ENCODE data around the gene MIPEP.
A peak's percentile ranks its signal among the peaks of the same experiment; 100 is the strongest.

MIPEP gene

DNA sequence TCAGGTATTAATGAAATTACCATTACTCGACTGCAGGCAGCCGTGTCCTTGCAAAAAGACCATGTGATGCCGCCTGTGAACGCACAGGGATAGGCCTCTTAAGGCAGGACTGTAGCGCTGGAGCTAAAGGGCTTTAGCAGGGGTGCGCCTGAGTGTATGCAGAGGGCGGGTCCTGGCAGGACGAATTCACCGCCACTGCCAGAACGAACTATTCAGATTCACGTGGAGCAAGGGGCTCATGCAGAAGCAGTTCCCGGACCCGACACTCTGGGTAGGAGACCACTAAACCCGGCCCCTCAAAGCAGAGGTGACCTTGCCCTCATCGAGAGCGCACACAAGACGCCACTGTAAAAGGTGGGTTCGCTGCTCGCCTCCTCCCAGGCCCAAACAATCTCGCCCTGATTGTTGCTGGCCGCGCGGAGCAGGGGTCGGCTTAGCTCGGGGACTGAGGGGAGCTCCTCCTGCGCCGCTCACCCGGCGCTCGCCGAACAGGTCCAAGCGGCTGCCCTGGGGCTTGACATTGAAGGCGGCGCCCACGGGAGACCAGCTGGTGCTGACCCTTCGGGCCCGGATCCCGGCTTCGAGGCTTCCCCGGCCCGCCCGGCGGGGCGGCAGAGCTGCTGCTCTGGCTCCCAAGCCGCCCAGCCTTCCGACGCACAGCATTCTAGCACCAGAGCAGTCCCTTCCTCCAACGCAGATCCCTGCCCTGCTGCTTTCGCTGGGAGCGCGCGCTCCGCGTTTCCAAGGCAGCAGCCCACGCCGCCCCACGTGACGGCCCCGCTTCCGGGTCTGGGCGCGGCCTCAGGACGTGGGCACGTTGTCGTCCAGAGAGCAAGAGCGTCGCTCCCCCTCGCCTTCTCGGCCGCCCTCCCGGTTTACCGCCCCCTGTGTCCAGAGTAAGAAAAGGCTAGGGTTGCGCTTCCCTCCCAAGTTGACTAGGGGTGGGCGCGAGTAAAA is at the start of gene MIPEP:
Gene MIPEP, minus strand, starts transcription at position 743 of the 957 bp plus-strand sequence. Its CDS starts 80 bp downstream, at position 663.
- Histone ChIP-seq H3K4me3 (peak within 1 kb of the TSS; percentile 81), H3K27ac (no peak within 1 kb of the TSS), H3K36me3 (peaks cover 8% of the 10 kb centered on the region; the same call in 1 of the 2 replicates), H3K27me3 (no peaks in the 10 kb centered on the region), H4K20me1 (no peaks in the 10 kb centered on the region), H3K9ac (peak within 1 kb of the TSS; percentile 72), H3K4me2 (peak within 1 kb of the TSS; percentile 92), H3K4me1 (peaks cover 21% of the 10 kb centered on the region), H3K9me3 (no peaks in the 10 kb centered on the region)
- TF ChIP-seq Cebpa-rat (IDR thresholded peaks at IDR 0.05): no peak

DNA sequence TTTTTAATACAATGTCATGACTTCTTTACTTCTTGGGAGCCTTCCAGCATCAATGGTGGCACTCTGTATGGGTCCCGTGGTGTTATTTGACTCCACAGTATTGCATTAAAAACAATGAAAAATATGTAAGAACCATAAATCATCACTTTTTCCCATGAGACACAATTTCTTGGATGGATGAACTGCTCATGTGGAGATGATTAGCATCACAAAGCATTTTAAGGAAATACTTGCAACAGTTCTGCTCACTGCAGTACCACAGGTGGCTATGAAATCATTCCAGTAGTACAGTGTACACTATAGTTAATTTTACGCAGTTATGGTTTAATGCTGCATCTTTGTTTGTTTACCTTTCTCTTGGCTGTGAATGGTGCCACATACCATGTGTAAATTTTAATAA is 45.3 kb upstream of the MIPEP start:
- Histone ChIP-seq H3K36me3 (no peaks in the 10 kb centered on the region), H3K4me1 (no peaks in the 10 kb centered on the region), H3K27ac (no peak overlapping the region), H3K4me3 (no peak overlapping the region), H3K4me2 (no peak overlapping the region), H3K27me3 (no peaks in the 10 kb centered on the region), H4K20me1 (no peaks in the 10 kb centered on the region), H3K9me3 (no peaks in the 10 kb centered on the region), H3K9ac (no peak overlapping the region)
- no peak for TF ChIP-seq Cebpa-rat (IDR thresholded peaks at IDR 0.05)

DNA sequence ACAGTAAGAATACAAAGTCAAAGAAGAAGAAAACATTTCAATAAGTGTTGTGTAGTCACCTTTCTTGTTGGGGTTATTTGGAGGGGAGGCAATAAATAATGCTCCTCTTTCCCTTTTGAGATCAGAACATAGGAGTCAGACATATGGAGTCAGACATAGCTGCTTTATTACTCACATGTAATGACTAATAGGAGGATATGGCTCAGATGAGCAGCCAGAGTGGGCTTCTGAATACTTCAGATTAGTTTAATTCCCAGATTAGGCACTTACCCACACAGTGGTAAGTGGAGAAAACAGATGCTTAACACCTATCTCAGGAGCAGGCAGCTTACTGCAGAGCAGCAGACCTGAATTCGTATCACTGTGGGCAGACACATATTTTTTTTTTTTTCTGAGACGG is 39.8 kb upstream of the MIPEP start:
- Histone ChIP-seq H3K27ac (no peak overlapping the region), H3K4me1 (no peaks in the 10 kb centered on the region), H3K9ac (no peak overlapping the region), H3K4me2 (no peak overlapping the region), H4K20me1 (no peaks in the 10 kb centered on the region), H3K27me3 (no peaks in the 10 kb centered on the region), H3K4me3 (no peak overlapping the region), H3K36me3 (no peaks in the 10 kb centered on the region), H3K9me3 (no peaks in the 10 kb centered on the region)
- no peak for TF ChIP-seq Cebpa-rat (IDR thresholded peaks at IDR 0.05)

DNA sequence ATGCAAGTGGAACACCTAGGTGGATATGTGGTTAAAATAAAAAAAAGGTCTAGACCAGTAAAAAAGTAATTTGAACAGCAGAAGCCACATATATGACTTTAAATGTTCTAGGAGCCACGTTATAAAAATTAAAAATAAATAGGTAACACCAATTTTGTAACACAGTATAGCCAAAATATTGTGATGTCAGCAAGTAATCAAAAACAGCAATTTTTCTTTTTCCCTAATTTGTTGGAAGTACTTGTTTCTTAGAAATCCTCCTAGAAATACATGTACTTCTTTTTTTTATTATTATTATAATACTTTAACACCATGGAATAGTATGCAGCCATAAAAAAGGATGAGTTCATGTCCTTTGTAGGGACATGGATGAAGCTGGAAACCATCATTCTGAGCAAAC is 33.8 kb upstream of the MIPEP start:
- Histone ChIP-seq H3K27ac (no peak overlapping the region), H4K20me1 (no peaks in the 10 kb centered on the region), H3K9ac (no peak overlapping the region), H3K9me3 (no peaks in the 10 kb centered on the region), H3K4me1 (no peaks in the 10 kb centered on the region), H3K36me3 (no peaks in the 10 kb centered on the region), H3K4me3 (no peak overlapping the region), H3K27me3 (no peaks in the 10 kb centered on the region), H3K4me2 (no peak overlapping the region)
- TF ChIP-seq Cebpa-rat (IDR thresholded peaks at IDR 0.05): no peak

DNA sequence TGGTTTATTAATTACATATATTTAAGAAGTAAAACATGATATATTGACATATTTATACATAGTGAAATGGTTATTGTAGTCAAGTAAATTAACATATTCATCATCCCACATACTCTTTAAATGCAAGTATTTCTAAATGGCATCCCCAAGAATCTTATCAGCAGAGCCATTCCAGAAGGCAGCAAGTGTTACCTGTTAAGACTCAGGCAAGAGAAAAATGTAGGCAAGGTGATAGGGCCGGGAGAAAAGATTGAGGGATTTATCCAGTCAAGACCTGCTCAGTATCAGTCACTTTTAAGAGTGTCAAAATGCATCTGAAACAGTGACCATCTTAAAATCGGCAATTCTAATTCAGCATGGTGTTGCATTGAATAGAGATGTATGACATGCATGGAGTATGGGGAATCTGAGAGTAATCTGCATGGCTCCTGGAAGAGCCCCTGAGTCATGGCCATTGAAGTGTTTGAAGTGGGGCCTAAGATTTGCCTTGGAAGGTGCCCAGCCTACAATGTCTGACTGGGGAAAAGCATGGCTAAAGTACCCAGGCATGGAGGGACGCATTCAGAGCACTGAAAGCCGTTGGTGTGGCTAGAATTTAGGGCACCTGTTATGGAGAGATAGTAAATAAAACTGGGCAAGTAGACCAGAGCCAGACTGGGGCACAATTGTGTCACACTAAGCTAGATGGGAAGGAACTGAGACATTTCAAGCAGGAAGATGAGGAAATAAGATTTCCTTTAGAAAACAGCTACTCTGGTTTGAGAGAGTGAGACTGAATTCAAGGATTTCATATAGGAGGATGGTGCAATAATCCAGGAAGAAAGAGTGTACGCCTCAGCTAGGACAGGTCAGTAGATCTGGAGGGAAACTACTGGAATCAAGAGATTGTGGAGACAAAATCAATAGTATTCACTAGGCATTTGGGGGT is 33.1 kb upstream of the MIPEP start:
- TF ChIP-seq Cebpa-rat (IDR thresholded peaks at IDR 0.05): no peak
- H3K4me2 ChIP-seq: no peak overlapping the region
- no peaks in the 10 kb centered on the region for H3K9me3 ChIP-seq
- no peak overlapping the region for H3K4me3 ChIP-seq
- H4K20me1 ChIP-seq: no peaks in the 10 kb centered on the region
- H3K36me3 ChIP-seq: no peaks in the 10 kb centered on the region
- H3K27me3 ChIP-seq: no peaks in the 10 kb centered on the region
- no peak overlapping the region for H3K27ac ChIP-seq
- no peaks in the 10 kb centered on the region for H3K4me1 ChIP-seq
- H3K9ac ChIP-seq: no peak overlapping the region

DNA sequence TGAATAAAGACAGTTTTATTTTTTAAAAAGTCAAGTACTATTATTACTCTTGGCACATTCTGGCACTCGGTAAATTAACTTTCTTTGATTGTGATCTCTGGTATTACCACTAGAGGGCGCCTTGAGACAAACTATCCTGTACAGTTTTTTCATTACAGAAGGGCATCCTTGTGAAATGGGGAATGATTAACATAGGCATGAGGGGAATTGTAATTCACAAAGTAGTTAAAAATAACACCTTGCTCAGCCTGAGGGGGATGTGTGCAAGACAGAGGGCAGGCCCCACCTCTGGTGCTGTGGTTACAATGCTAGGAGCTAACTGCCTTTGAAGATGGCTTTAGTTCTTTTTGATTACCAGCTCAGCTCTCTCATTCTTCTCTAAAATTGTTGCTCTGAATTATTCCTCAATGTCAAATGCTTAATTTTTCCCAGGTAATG is 32.3 kb upstream of the MIPEP start:
- H3K4me1 ChIP-seq: no peaks in the 10 kb centered on the region
- no peak overlapping the region for H3K4me3 ChIP-seq
- H3K9me3 ChIP-seq: no peaks in the 10 kb centered on the region
- TF ChIP-seq Cebpa-rat (IDR thresholded peaks at IDR 0.05): no peak
- no peak overlapping the region for H3K9ac ChIP-seq
- H3K36me3 ChIP-seq: no peaks in the 10 kb centered on the region
- no peak overlapping the region for H3K4me2 ChIP-seq
- no peak overlapping the region for H3K27ac ChIP-seq
- H4K20me1 ChIP-seq: no peaks in the 10 kb centered on the region
- H3K27me3 ChIP-seq: no peaks in the 10 kb centered on the region

DNA sequence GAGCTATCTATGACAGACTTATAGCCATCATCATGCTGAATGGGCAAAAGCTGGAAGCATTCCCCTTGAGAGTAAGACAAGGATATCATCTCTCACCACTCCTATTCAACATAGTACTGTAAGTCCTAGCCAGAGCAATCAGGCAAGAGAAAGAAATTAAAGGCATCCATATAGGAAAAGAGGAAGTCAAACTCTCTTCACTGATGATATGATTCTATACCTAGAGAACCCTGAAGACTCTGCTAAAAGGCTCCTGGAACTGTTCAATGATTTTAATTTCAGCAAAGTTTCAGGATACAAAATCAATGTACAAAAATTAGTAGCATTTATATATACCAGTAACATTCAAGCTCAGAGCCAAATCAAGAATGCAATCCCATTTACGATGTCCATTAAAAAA is 29.8 kb upstream of the MIPEP start:
- Histone ChIP-seq H3K9ac (no peak overlapping the region), H3K27me3 (no peaks in the 10 kb centered on the region), H3K9me3 (peaks cover 5% of the 10 kb centered on the region; the same call in 1 of the 2 replicates), H3K4me2 (no peak overlapping the region), H3K4me1 (no peaks in the 10 kb centered on the region), H3K36me3 (no peaks in the 10 kb centered on the region), H4K20me1 (no peaks in the 10 kb centered on the region), H3K4me3 (no peak overlapping the region), H3K27ac (no peak overlapping the region)
- TF ChIP-seq Cebpa-rat (IDR thresholded peaks at IDR 0.05): no peak

DNA sequence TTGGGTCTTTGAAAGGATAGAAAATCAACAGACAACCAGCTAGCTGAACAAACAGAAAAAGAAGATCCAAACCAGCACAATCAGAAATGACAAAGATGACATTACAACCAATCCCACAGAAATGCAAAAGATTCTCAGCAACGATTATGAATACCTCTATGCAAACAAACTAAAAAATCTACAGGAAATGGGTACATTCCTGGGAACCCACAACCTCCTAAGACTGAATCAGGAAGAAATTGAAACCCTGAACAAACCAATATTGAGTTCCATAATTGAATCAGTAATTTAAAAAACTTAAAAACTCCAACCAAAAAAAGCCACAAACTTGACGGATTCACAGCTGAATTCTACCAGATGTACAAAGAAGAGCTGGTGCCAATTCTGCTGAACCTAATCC is 29.0 kb upstream of the MIPEP start:
- TF ChIP-seq Cebpa-rat (IDR thresholded peaks at IDR 0.05): no peak
- H3K27me3 ChIP-seq: no peaks in the 10 kb centered on the region
- H3K9me3 ChIP-seq: peaks cover 5% of the 10 kb centered on the region; the same call in 1 of the 2 replicates
- no peak overlapping the region for H3K9ac ChIP-seq
- H4K20me1 ChIP-seq: no peaks in the 10 kb centered on the region
- no peaks in the 10 kb centered on the region for H3K36me3 ChIP-seq
- H3K4me3 ChIP-seq: no peak overlapping the region
- H3K4me1 ChIP-seq: no peaks in the 10 kb centered on the region
- no peak overlapping the region for H3K4me2 ChIP-seq
- no peak overlapping the region for H3K27ac ChIP-seq

DNA sequence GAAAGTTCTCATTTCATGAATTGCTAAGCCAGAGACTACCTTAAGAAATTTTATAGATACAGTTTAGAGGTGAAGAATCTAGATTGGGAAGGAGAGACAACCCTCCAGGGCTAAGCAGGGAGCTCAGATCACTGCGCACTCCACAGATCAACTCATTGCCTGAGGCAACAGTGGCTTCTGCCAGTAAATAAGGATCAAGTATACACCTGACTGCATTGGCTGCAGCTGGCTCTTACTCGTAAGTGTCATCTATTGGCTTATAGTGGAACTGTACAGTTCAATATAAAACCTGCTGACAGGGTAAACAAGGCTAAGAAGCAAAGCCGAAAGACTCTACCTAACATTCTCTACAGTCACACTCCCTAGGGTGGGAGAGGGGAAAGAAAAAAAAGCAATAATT is 26.1 kb upstream of the MIPEP start:
- Histone ChIP-seq H3K9ac (no peak overlapping the region), H3K4me3 (no peak overlapping the region), H3K36me3 (no peaks in the 10 kb centered on the region), H4K20me1 (no peaks in the 10 kb centered on the region), H3K4me1 (no peaks in the 10 kb centered on the region), H3K9me3 (peaks cover 5% of the 10 kb centered on the region; the same call in 1 of the 2 replicates), H3K27ac (no peak overlapping the region), H3K4me2 (no peak overlapping the region), H3K27me3 (no peaks in the 10 kb centered on the region)
- TF ChIP-seq Cebpa-rat (IDR thresholded peaks at IDR 0.05): no peak
